Peyer's patch (tissue), 4 donors: Measurements from ENCODE around the gene IGF2BP1. TPM values are rescaled to one million over a fixed set of nuclear protein-coding genes. Genes with fewer than 3 reads are reported as not detected.

Experiments
- DNase-seq, 3 donors: peaks; one replicate each; pipeline ENCODE4 v3.0.0-alpha.2; 2017 to 2019
- H3K27ac ChIP-seq, 4 donors: fragments of 200-600 bp; sonication (generic); one replicate each; pipeline ENCODE4 v1.5.1; 2016 to 2019
- H3K27me3 ChIP-seq, 2 donors: fragments of 200-600 bp; sonication (generic); one replicate each; pipeline ENCODE4 v1.5.1; 2019
- H3K36me3 ChIP-seq, 3 donors: fragments of 200-600 bp; sonication (generic); one replicate each; pipeline ENCODE4 v1.5.1; 2016 to 2019
- H3K4me1 ChIP-seq, 4 donors: fragments of 200-600 bp; sonication (generic); one replicate each; pipeline ENCODE4 v1.5.1; 2016 to 2019
- H3K4me3 ChIP-seq, 4 donors: fragments of 200-600 bp; sonication (generic); 1 replicate in 3 of 4; 2 replicates in 1 of 4; pipeline ENCODE4 v1.5.1; 2016 to 2019; ENCODE audit warnings: mild to moderate bottlenecking in 1 of 4
- H3K9me3 ChIP-seq, 4 donors: fragments of 200-600 bp; sonication (generic); one replicate each; pipeline ENCODE4 v1.5.1; 2016 to 2019; ENCODE audit warnings: mild to moderate bottlenecking in 1 of 4
- POLR2A ChIP-seq, 2 donors: fragments of 450-650 bp; IDR thresholded peaks; one replicate each; pipeline ENCODE4 v1.5.1; 2017; ENCODE audit warnings: antibody characterized with exemption in 2 of 2, mild to moderate bottlenecking in 2 of 2, moderate library complexity in 2 of 2
- total RNA-seq, 4 donors: library from RNA; depleted of rRNA; stranded (reverse); fragments of >200 nt; gene quantifications; one replicate each; pipeline ENCODE4 v1.1.0, GENCODE V29; 2016
- TF ChIP-seq, protein P1 (sequence below), 6 experiments: fragments of 450-650 bp in 4 of 6; fragments of 200-600 bp in 2 of 6; sonication (generic) in 1 of 6; IDR thresholded peaks; one replicate each; pipeline ENCODE4 v1.5.1; 2017 to 2019; ENCODE audit warnings: antibody characterized with exemption in 6 of 6, mild to moderate bottlenecking in 3 of 6, moderate library complexity in 1 of 6

The IGF2BP1 gene
- total RNA-seq, 4 donors from 2014 or later = 0.54 TPM; not detected in 3

DNA sequence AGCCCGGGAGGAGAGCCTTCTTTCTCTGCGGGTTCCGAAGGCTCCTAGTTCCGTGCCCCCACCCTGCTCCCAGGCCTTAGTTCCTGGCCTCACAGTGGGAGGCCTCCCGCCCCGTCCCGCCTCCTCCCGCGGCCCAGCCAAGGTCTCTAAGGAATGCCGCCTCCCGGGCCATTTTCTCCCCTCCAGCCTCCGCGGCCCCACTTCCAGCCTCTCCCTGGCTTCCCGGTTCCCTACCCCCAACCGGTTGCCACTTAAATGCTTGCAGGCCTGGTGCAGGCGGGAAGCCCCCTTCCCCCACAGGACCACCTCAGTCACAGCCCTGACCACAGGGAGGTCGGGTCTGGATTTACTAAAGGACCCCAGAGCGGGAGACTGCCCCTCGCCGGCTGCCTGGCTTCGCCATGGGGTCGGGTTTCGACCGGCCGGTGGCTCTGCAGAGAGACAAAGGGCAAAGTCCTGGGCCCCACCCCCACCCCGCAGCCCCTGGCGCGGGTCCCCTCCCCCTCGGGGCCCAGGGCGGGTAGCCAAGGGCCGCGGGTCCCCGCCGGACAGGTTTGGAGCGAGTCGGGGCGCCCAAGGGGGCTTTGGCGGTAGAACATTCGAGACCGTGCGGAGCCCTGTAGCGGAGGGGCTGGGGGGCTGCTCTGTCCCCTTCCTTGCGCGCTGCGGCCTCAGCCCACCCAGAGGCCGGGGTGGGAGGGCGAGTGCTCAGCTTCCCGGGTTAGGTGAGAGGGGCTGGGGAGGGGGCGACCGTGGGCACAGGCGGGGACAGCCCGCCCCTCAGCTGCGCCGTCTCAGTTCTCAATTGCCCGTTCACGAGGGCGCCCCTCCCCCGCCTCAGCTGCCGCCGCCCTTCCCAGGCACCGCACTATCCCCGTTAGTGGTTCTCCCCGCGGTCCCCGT, 16.4 kb downstream of the IGF2BP1 start:
- peak overlapping the region in 2 of 4 donors; percentile 19 to 40 for H3K4me3 ChIP-seq
- peaks cover 0 to 23% (median 2%) of the 10 kb centered on the region in 4 donors for H3K4me1 ChIP-seq
- no peaks in the 10 kb centered on the region for H3K36me3 ChIP-seq
- TF ChIP-seq POLR2A (IDR thresholded peaks at IDR 0.05) = no peak
- no peaks in the 10 kb centered on the region for H3K9me3 ChIP-seq
- H3K27me3 ChIP-seq = peaks cover 0 to 18% of the 10 kb centered on the region in 2 donors
- no peak for DNase-seq
- no peak overlapping the region for H3K27ac ChIP-seq

DNA sequence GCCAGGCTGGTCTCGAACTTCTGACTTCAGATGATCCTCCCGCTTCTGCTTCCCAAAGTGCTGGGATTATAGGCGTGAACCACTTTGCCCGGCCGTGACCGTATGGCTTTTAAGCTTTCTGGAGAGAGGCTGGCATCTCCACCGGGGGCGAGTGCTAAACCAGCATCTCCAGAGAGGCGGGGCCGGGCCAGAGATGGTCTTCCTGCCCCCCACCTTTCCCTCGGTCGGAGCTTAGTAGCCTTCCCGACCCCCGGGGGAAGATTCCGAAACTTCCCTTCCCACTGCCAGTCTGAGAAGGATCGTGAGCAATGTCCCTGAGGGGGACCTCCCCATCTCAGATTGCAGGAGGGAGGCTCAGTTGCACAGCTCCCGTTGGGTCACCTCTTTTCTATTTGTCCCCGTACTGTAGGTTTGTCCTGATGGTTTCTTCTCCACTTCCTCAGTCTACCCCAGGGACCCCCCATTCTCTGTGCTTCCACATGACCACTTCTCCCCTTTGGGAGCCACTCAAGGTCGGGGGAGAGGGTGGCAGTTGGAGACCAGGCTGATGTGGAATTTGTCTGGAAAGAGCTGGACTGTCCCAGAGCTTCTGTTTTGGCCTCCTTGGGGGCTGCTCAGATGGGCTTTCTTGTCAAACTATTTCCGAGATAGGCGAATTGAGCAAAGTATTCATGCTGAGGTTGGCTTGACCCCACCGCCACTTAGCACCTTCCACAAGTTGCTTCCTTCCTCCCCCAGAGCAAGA, 18.2 kb downstream of the IGF2BP1 start:
- H3K9me3 ChIP-seq = no peaks in the 10 kb centered on the region
- no peak overlapping the region for H3K4me3 ChIP-seq
- H3K27me3 ChIP-seq = peaks cover 0 to 18% of the 10 kb centered on the region in 2 donors
- no peaks in the 10 kb centered on the region for H3K36me3 ChIP-seq
- no peak for TF ChIP-seq POLR2A (IDR thresholded peaks at IDR 0.05)
- DNase-seq = no peak
- H3K27ac ChIP-seq = no peak overlapping the region
- H3K4me1 ChIP-seq = peaks cover 0 to 23% (median 2%) of the 10 kb centered on the region in 4 donors

DNA sequence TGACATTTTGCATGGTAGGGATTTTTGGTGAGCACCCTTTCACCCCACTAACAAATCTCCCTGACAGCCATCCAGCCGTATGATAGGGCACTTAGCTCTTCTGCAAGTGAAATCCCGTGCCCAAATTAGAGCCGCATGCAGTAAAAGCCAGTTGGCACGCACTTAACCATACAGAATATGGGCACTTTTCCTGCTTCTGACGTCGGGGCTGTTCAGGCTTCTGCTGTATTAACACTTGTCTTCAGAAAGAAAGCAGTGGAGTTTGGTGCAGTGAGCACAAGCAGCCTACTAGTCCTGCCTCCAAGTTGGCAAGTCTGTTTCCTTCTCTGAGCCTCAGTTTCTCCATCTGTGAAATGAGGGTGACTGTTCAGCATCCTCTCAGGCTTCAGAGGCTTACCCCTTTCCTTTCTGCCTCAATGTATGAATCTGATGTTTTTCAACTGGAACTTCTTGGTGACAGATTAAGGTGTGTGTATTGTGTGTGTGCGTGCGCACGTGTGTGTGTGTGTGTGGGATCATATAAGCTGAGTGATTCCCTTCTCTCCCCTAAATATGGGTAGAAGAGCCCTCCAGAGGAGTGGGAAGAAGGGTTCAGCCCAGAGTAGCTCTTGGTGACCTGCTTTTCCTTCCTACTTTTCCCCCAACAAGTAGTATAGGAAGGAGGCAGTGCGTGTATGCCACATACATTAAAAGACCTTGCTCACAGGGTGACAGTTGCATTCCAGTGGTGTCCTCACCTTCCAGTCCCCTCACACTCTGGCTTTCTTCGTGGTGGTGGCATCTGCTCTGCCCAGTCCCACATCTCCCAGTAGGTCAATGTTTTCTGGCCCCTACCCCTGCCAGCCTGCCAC, 19.0 kb downstream of the IGF2BP1 start:
- peaks cover 0 to 23% (median 2%) of the 10 kb centered on the region in 4 donors for H3K4me1 ChIP-seq
- no peak overlapping the region for H3K4me3 ChIP-seq
- H3K27me3 ChIP-seq = peaks cover 0 to 18% of the 10 kb centered on the region in 2 donors
- no peaks in the 10 kb centered on the region for H3K36me3 ChIP-seq
- DNase-seq = no peak
- H3K9me3 ChIP-seq = no peaks in the 10 kb centered on the region
- TF ChIP-seq, protein P1, sequence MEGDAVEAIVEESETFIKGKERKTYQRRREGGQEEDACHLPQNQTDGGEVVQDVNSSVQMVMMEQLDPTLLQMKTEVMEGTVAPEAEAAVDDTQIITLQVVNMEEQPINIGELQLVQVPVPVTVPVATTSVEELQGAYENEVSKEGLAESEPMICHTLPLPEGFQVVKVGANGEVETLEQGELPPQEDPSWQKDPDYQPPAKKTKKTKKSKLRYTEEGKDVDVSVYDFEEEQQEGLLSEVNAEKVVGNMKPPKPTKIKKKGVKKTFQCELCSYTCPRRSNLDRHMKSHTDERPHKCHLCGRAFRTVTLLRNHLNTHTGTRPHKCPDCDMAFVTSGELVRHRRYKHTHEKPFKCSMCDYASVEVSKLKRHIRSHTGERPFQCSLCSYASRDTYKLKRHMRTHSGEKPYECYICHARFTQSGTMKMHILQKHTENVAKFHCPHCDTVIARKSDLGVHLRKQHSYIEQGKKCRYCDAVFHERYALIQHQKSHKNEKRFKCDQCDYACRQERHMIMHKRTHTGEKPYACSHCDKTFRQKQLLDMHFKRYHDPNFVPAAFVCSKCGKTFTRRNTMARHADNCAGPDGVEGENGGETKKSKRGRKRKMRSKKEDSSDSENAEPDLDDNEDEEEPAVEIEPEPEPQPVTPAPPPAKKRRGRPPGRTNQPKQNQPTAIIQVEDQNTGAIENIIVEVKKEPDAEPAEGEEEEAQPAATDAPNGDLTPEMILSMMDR (IDR thresholded peaks at IDR 0.05) = no peak
- TF ChIP-seq POLR2A (IDR thresholded peaks at IDR 0.05) = no peak
- no peak overlapping the region for H3K27ac ChIP-seq

DNA sequence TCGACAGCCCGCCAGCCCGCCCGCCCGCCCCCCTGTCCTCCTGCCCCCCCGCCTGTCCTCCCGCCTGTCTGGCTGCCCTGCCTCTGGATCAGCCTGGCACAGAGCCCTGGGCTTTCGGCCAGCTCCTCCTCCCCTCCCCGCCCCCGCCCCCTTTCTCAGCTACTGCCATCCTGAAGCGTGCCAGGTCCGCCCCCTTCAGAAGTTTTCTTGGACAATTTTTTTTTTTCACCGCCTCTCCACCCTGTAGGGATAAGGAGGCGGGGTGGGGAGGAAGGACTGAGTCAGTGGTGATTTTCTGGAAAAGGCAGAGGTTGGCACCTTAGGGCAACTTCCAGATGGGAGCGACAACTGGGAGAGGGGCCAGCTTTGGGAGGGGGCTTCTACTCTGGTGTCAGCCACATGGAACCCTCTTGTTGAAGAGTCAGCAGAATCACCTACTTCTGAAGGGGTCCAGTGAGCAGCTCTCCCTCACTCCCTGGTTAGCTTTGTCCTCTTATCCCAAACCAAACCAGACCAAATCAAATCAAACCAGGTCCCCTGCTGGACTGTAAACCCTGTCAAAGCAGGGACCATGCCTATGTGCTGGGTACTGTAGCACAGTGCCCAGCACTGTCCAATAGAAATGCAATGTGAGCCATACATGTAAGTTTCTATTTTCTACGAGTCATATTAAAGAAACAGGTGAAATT, 19.7 kb downstream of the IGF2BP1 start:
- peaks cover 0 to 18% of the 10 kb centered on the region in 2 donors for H3K27me3 ChIP-seq

DNA sequence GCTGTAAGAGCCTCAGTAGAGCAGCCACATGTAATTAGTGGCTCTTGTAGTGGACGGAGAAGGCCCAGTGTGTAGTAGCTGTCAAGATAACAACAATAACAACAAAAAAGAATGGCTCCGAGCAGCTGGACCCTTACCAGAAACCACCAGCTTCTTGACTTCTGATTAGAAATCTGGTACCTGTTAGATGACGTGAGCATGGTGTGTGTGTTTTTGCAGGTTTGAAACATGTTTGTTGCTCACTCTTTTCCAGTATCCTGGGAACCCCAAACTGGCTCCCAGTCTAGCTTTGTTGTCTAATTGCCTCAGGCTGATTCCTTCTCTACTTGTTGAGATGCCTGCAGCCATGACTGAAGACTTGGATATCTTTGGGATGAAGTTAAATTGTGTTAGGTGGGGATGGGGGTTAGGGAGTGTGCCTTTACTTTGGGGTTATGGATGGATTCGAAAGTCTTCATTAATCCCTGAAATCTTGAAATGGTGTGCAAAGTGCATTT, 21.0 kb downstream of the IGF2BP1 start:
- Histone ChIP-seq H3K9me3 (no peaks in the 10 kb centered on the region), H3K27ac (no peak overlapping the region), H3K27me3 (peaks cover 0 to 16% of the 10 kb centered on the region in 2 donors), H3K4me3 (no peak overlapping the region), H3K4me1 (peaks cover 0 to 22% (median 2%) of the 10 kb centered on the region in 4 donors), H3K36me3 (no peaks in the 10 kb centered on the region)
- no peak for TF ChIP-seq POLR2A (IDR thresholded peaks at IDR 0.05)
- no peak for DNase-seq

More for the DNA sequence above, 19.7 kb downstream of the IGF2BP1 start:
- H3K4me3 ChIP-seq = no peak overlapping the region
- H3K36me3 ChIP-seq = no peaks in the 10 kb centered on the region
- no peak overlapping the region for H3K27ac ChIP-seq
- DNase-seq = no peak
- peaks cover 0 to 23% (median 2%) of the 10 kb centered on the region in 4 donors for H3K4me1 ChIP-seq
- no peak for TF ChIP-seq POLR2A (IDR thresholded peaks at IDR 0.05)
- TF ChIP-seq, protein P1 (IDR thresholded peaks at IDR 0.05) = no peak
- H3K9me3 ChIP-seq = no peaks in the 10 kb centered on the region

DNA sequence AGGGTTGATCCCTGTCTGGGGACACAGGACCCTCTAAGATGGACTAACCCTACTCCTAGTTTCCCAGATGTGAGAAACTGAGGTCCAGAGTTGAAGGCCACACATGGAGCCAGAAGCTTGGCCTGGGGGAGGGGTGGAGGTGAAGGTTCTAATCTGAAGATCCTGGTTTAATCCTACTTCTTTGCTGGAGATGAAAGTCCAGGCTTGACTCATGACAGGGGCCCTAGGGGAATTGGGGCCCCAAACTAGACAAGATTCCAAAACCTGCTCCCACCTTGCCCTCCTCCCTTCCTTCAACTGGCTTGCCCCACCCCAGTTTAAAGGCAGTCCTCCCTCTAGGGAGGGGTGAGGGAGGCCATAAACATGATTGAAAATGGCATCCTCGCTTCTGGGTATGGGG, 21.6 kb downstream of the IGF2BP1 start:
- H3K27me3 ChIP-seq = peaks cover 0 to 10% of the 10 kb centered on the region in 2 donors
- TF ChIP-seq, protein P1 (IDR thresholded peaks at IDR 0.05) = no peak
- no peak for TF ChIP-seq POLR2A (IDR thresholded peaks at IDR 0.05)
- no peak for DNase-seq
- no peaks in the 10 kb centered on the region for H3K36me3 ChIP-seq
- H3K9me3 ChIP-seq = no peaks in the 10 kb centered on the region
- H3K4me1 ChIP-seq = peaks cover 0 to 16% (median 0%) of the 10 kb centered on the region in 4 donors
- H3K27ac ChIP-seq = no peak overlapping the region
- no peak overlapping the region for H3K4me3 ChIP-seq
